ENCODE data around the gene LMBR1L.

The LMBR1L gene

GRCh38 chr12:49094975-49095365 lies 15.7 kb downstream of the LMBR1L start:
- Mint-ChIP-seq H3K27me3 (ENCODE audit: low read depth, poor library complexity) (peaks cover 67% of the 10 kb centered on the region), H3K4me3 (peak overlapping the region; percentile 69), H3K36me3 (ENCODE audit: low read depth) (peaks cover 40% of the 10 kb centered on the region), H3K4me1 (peaks cover 44% of the 10 kb centered on the region), H3K27ac (no peak overlapping the region), H3K9me3 (no peaks in the 10 kb centered on the region)
- no peak for DNase-seq
- TF ChIP-seq CTCF (IDR thresholded peaks at IDR 0.05) = no peak

GRCh38 chr12:49094160-49094974 lies 16.3 kb downstream of the LMBR1L start, which contains the start of gene DHH:
Gene DHH (minus strand): TSS chr12:49094801. CDS start chr12:49094512, 289 bp downstream.
- Mint-ChIP-seq H3K4me3 (peak within 1 kb of the TSS; percentile 69), H3K9me3 (no peaks in the 10 kb centered on the region), H3K27ac (no peak within 1 kb of the TSS), H3K36me3 (ENCODE audit: low read depth) (peaks cover 33% of the 10 kb centered on the region), H3K4me1 (peaks cover 44% of the 10 kb centered on the region), H3K27me3 (ENCODE audit: low read depth, poor library complexity) (peaks cover 73% of the 10 kb centered on the region)
- TF ChIP-seq CTCF (IDR thresholded peaks at IDR 0.05) = no peak
- DNase-seq = peak; percentile 66

- peaks cover 79% of the 10 kb centered on the region for H3K27me3 Mint-ChIP-seq (ENCODE audit: low read depth, poor library complexity)
- TF ChIP-seq CTCF (IDR thresholded peaks at IDR 0.05) = no peak
- peaks cover 45% of the 10 kb centered on the region for H3K4me1 Mint-ChIP-seq
- no peak overlapping the region for H3K27ac Mint-ChIP-seq
- peaks cover 31% of the 10 kb centered on the region for H3K36me3 Mint-ChIP-seq (ENCODE audit: low read depth)
- H3K4me3 Mint-ChIP-seq = peak overlapping the region; percentile 65
- DNase-seq = peak; percentile 48
- H3K9me3 Mint-ChIP-seq = no peaks in the 10 kb centered on the region
Measured at GRCh38 chr12:49093792-49094159, 16.9 kb downstream of the LMBR1L start.

DNA sequence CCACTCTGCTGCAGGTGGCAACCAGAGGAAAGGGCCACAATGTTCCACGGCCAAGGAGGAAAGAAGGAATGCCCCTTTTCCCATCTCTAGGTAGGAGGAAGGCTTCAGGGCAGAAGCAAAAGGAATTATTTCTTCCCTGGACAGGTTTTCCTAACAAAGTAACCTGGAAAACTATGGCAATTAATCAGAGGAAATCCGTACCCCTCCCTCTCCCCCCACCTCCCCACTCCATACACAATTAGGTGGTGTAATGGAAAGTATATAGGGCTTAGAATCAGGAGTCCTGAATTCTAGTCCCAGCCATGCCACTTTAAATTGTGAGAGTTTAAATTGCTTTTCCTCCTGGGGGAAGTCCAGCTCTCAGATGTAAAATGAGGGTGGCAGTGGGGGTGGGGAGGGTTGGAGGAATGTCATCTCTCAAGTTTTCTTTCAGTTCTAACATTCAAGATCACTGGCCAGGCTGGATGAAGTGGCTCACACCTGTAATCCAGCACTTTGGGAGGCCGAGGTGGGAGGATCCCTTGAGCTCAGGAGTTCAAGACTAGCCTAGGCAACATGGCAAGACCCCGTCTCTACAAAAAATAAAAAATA lies 17.7 kb downstream of the LMBR1L start:
- TF ChIP-seq CTCF (IDR thresholded peaks at IDR 0.05) = no peak
- no peaks in the 10 kb centered on the region for H3K9me3 Mint-ChIP-seq
- H3K4me3 Mint-ChIP-seq = peak overlapping the region; percentile 76

GRCh38 chr12:49092086-49092815 lies 18.4 kb downstream of the LMBR1L start:
- peak; percentile 65 for DNase-seq
- H3K4me1 Mint-ChIP-seq = peaks cover 50% of the 10 kb centered on the region
- TF ChIP-seq CTCF (IDR thresholded peaks at IDR 0.05) = peak; percentile 41
- peaks cover 95% of the 10 kb centered on the region for H3K27me3 Mint-ChIP-seq (ENCODE audit: low read depth, poor library complexity)
- peak overlapping the region; percentile 76 for H3K4me3 Mint-ChIP-seq
- no peak overlapping the region for H3K27ac Mint-ChIP-seq
- H3K36me3 Mint-ChIP-seq (ENCODE audit: low read depth) = peaks cover 17% of the 10 kb centered on the region
- no peaks in the 10 kb centered on the region for H3K9me3 Mint-ChIP-seq

More for the DNA sequence above, 17.7 kb downstream of the LMBR1L start:
- peaks cover 22% of the 10 kb centered on the region for H3K36me3 Mint-ChIP-seq (ENCODE audit: low read depth)
- H3K27me3 Mint-ChIP-seq (ENCODE audit: low read depth, poor library complexity) = peaks cover 88% of the 10 kb centered on the region
- no peak for DNase-seq
- H3K27ac Mint-ChIP-seq = no peak overlapping the region
- peaks cover 50% of the 10 kb centered on the region for H3K4me1 Mint-ChIP-seq
